GM19397 (cell line): ENCODE data around the gene SLC17A6.

Experiments
- ATAC-seq: cut with Tn5 transposase; IDR thresholded peaks from one replicate; pipeline ENCODE4 v1.9.1; 2021; ENCODE audit warnings: mild to moderate bottlenecking, moderate library complexity; ENCODE audit not compliant: unreplicated experiment

The SLC17A6 gene

GRCh38 chr11:22389526-22390282 is 51.5 kb downstream of the SLC17A6 start:
- no peak for ATAC-seq

DNA sequence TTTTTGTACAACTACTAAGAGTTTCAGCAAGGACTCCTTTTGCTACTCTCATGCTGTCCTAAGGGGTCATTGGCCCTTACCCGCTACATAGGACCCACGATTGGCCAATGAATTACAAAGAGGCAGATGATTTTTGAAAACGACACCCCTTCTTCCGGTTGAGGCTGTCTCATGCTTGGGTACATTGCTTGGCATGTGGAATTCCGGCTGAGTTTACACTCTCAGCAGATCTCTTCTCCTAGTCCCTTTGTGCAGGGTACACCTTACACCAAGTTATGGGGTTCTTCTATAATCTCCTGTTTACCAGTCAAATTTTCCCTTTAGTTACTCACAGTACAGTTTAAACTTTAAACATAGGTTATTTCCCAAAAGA is 52.1 kb downstream of the SLC17A6 start:
- ATAC-seq = no peak

DNA sequence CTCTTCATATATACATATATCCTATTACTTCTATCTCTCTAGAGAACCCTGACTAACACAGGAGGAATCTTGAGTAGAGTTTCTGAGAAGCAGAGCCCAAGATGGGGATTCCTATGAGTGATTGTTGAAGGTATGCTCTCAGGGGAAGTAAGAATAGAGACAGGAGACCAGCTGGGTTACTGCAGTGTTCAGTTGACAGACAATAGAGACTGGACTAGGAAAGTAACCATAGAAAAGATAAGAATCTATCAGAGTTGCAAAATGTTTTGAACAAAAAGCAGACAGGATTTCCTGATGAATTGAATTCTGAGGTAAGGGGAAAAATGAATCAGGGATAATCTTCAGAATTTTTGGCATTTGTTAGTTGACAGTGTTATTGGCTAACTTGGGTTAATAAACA is 54.4 kb downstream of the SLC17A6 start:
- ATAC-seq = no peak

GRCh38 chr11:22405377-22405776 is 67.2 kb downstream of the SLC17A6 start:
- ATAC-seq = no peak

GRCh38 chr11:22407267-22407666 is 69.1 kb downstream of the SLC17A6 start:
- ATAC-seq = no peak

DNA sequence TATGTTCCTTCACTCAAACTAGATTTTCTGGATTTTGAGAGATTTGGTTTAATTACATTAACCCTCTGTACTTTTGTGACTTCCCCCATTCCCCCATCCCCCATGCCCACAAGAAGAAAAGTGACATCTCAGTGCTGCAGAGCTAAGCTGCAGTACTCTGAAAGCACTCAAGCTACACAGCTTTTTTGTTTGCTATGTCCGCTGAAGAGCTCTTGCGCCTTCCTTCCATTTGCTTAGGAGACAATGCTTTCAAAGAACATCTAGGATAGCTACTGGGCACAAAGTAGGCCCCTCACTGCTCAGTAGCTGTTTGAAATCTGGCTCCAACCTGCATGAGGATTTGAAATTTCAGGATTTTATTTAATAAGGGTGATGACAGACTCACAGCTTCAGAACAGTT is 69.7 kb downstream of the SLC17A6 start:
- no peak for ATAC-seq

DNA sequence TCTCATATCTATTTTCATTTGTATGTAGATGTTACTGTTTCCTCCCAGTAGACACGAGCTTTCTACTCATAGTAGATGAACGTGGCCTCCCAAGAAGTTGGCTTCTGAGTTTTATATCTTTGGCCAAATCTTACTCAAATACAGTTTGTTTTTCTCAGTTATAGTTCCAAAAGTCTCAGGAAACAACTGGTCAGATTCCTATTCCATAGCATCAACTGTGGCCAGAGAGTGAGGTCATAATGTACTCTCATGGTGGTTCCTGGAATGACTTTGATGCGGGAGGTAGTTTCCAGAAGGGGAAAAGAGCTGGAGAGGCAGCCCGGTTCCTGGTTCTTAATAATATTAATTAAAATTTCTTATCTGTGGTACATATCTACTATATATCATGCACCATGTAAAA is 77.3 kb downstream of the SLC17A6 start:
- ATAC-seq = no peak

DNA sequence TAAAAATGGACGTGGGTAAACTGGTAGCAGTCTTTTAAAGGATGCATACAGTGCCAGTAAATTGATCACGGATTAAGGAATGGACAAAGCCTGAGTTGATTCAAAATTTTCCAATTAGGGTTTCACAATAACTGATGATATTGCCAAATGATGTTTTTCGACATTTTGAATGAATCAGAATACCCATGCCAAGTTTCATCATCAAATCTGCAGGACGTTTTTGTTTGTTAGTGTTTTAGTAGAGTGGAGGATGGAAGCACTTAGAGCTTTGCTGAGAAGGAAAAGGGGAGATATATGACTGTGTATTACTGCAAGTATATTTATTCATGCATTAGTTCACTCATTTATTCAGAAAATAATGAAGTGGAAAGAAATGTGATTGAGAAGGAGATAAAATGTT is 78.3 kb downstream of the SLC17A6 start:
- no peak for ATAC-seq

DNA sequence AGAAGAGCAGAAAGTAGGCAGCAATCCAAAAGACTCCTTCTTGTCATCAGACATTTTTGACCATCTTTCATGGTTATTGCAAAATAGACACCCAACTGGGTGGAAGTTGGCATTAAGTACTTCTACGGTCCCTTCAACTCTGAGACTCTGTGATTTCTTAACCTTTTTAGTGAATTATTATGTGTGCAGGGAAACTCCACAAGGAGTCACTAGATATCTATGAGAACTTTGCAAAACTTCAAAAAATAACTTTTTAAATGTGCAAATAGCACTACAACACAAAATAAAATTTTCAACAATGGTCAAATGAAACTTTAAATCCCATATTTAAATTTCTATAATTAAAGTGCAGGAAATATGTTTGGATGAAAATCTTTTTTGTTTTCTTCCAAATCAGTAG is 88.7 kb downstream of the SLC17A6 start:
- ATAC-seq = no peak
